HepG2 (cell line): ENCODE results near the gene ETHE1. TPM values are rescaled to one million over a fixed set of nuclear protein-coding genes. Genes with fewer than 3 reads are reported as not detected.

Experiments used
- ETV6 ChIP-seq: sonication (generic); formaldehyde crosslinking; conservative IDR thresholded peaks from 2 replicates; pipeline ENCODE4 v1.4.0; 2020; ENCODE audit warnings: missing genetic modification reagents
- FOSL1 ChIP-seq: sonication (generic); formaldehyde crosslinking; IDR thresholded peaks from 2 replicates; pipeline ENCODE4 v1.9.0; 2021; ENCODE audit warnings: missing genetic modification reagents, borderline replicate concordance
- NFE2 ChIP-seq: sonication (generic); formaldehyde crosslinking; IDR thresholded peaks from 2 replicates; pipeline ENCODE4 v1.4.0; 2020; ENCODE audit warnings: missing genetic modification reagents
- NR0B2 ChIP-seq: sonication (generic); formaldehyde crosslinking; IDR thresholded peaks from 2 replicates; pipeline ENCODE4 v1.4.0; 2020; ENCODE audit warnings: mild to moderate bottlenecking, missing genetic modification reagents
- PBX3 ChIP-seq: sonication (generic); formaldehyde crosslinking; IDR thresholded peaks from 2 replicates; pipeline ENCODE4 v1.8.1; 2023; ENCODE audit warnings: missing genetic modification reagents, inconsistent platforms, borderline replicate concordance
- POLR2G ChIP-seq: fragments of 200-400 bp; formaldehyde crosslinking; IDR thresholded peaks from 2 replicates; pipeline ENCODE4 v1.6.1; 2018; ENCODE audit warnings: mild to moderate bottlenecking, low read depth, low read length, moderate library complexity
- REPIN1 ChIP-seq: sonication (generic); formaldehyde crosslinking; IDR thresholded peaks from 2 replicates; pipeline ENCODE4 v1.8.0; 2022; ENCODE audit warnings: missing genetic modification reagents, low read depth, mild to moderate bottlenecking, borderline replicate concordance
- TBP ChIP-seq: sonication (generic); formaldehyde crosslinking; IDR thresholded peaks from 2 replicates; pipeline ENCODE4 v1.5.0; 2020; ENCODE audit warnings: missing genetic modification reagents
- ZNF160 ChIP-seq: sonication (generic); formaldehyde crosslinking; IDR thresholded peaks from 2 replicates; pipeline ENCODE4 v1.8.0; 2022; ENCODE audit warnings: mild to moderate bottlenecking, inconsistent platforms, missing genetic modification reagents
- ZNF446 ChIP-seq: sonication (generic); formaldehyde crosslinking; IDR thresholded peaks from 2 replicates; pipeline ENCODE4 v1.5.0; 2020; ENCODE audit warnings: mild to moderate bottlenecking, missing genetic modification reagents
- ZNF768 ChIP-seq: sonication (generic); formaldehyde crosslinking; IDR thresholded peaks from 2 replicates; pipeline ENCODE4 v1.4.0; 2020; ENCODE audit warnings: missing genetic modification reagents
- polyA plus RNA-seq, 8 experiments: library from polyadenylated mRNA; depleted of rRNA in 3 of 8; stranded (reverse) in 7 of 8; unstranded in 1 of 8; fragments of >200 nt; fragmentation: Illumina TruSeq in 4 of 8; extraction: Trizol in 4 of 8; gene quantifications; 2 replicates each; pipeline versions ENCODE4 v1.2.1 to v1.2.3, GENCODE V29; 2011 to 2016; ENCODE audit warnings: low read depth in 4 of 8, missing spikeins in 1 of 8, mixed read lengths in 1 of 8; ENCODE audit not compliant: insufficient read depth in 1 of 8
- total RNA-seq, 5 experiments: library from RNA; depleted of rRNA; stranded (reverse); fragments of >200 nt; fragmentation: Illumina TruSeq; extraction: Trizol; gene quantifications; 2 replicates each; pipeline ENCODE4 v1.2.3, GENCODE V29; 2016; ENCODE audit warnings: low read depth in 1 of 5
- TF ChIP-seq, protein P1 (sequence below): sonication (generic); formaldehyde crosslinking; IDR thresholded peaks from 2 replicates; pipeline ENCODE4 v1.4.0; 2020; ENCODE audit warnings: missing genetic modification reagents
- TF ChIP-seq, protein P2 (sequence below): sonication (generic); formaldehyde crosslinking; IDR thresholded peaks from 2 replicates; pipeline ENCODE4 v1.4.0; 2020; ENCODE audit warnings: mild to moderate bottlenecking, low read depth, missing genetic modification reagents
- TF ChIP-seq, protein P3 (sequence below): sonication (generic); formaldehyde crosslinking; IDR thresholded peaks from 2 replicates; pipeline ENCODE4 v1.4.0; 2020; ENCODE audit warnings: mild to moderate bottlenecking, low read depth, missing genetic modification reagents
- TF ChIP-seq, protein P4 (sequence below): sonication (generic); formaldehyde crosslinking; IDR thresholded peaks from 2 replicates; pipeline ENCODE4 v1.8.0; 2022; ENCODE audit warnings: low read depth, missing genetic modification reagents

ETHE1 gene
- total and polyA plus RNA-seq, 2 of the 13 experiments (the other 11 are each of a cell fraction or from before 2014, with no cell fraction given), result 32.5 to 58.4 TPM

DNA sequence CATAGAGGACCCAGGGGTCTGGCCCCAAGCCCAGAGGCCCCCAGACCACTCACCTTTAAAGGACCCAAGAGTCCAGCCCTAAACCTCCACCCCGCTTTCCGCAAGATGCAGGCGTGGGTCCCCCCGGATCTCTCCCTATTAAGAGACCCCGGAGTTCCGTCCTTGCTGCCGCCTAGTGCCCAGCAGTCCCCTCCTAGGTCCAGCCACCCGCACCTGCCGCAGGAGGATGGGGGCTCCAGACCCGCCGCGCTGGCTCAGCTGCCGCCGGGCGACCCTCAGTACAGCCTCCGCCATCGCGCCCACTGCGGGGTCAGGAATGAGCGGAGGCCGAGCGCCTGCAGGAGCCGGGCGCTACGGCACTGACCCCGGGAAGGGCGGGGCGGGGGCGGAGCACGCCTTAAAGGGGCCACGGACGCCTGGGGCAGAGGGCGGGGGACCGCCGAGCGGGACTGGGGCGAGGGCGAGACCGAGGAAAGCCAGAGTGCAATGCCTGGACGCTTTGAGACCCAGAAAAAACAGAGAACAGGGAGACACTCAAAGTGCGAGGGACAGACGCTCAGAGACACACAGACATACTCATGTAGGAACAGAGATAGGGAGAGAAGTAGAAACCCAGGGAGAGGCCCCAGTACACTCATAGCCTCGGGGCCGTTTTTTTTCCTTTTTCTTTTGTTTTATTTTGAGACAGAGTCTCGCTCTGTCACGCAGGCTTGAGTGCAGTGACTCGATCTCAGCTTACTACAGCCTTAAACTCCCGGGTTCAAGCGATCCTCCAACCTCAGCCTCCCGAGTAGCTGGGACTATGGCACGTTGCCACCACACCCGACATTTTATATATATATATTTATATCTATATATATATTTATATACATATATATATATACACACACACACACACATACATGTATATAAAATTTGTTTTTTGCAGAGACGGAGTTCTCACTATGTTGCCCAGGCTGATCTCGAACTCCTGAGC is at the start of gene ETHE1 (continued):
- TF ChIP-seq FOSL1 (no peak), ZNF446 (CRISPR knock-in tag) (no peak), REPIN1 (CRISPR knock-in tag) (0 out of 2 replicates have a peak, but pooled peaks have one; percentile 53), ETV6 (CRISPR knock-in tag) (peak; percentile 80; the same call in 1 of the 2 replicates), ZNF160 (peak; percentile 54; the same call in 1 of the 2 replicates), TBP (CRISPR knock-in tag) (no peak), NFE2 (CRISPR knock-in tag) (no peak), NR0B2 (0 out of 2 replicates have a peak, but pooled peaks have one; percentile 36), POLR2G (peak; percentile 90), ZNF768 (CRISPR knock-in tag) (peak; percentile 60; the same call in 1 of the 2 replicates), PBX3 (CRISPR knock-in tag) (no peak)
- TF ChIP-seq, protein P1, sequence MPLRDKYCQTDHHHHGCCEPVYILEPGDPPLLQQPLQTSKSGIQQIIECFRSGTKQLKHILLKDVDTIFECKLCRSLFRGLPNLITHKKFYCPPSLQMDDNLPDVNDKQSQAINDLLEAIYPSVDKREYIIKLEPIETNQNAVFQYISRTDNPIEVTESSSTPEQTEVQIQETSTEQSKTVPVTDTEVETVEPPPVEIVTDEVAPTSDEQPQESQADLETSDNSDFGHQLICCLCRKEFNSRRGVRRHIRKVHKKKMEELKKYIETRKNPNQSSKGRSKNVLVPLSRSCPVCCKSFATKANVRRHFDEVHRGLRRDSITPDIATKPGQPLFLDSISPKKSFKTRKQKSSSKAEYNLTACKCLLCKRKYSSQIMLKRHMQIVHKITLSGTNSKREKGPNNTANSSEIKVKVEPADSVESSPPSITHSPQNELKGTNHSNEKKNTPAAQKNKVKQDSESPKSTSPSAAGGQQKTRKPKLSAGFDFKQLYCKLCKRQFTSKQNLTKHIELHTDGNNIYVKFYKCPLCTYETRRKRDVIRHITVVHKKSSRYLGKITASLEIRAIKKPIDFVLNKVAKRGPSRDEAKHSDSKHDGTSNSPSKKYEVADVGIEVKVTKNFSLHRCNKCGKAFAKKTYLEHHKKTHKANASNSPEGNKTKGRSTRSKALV (CRISPR knock-in tag), result peak; percentile 67
- TF ChIP-seq, protein P2, sequence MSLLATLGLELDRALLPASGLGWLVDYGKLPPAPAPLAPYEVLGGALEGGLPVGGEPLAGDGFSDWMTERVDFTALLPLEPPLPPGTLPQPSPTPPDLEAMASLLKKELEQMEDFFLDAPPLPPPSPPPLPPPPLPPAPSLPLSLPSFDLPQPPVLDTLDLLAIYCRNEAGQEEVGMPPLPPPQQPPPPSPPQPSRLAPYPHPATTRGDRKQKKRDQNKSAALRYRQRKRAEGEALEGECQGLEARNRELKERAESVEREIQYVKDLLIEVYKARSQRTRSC (CRISPR knock-in tag), result no peak
- TF ChIP-seq, protein P3, sequence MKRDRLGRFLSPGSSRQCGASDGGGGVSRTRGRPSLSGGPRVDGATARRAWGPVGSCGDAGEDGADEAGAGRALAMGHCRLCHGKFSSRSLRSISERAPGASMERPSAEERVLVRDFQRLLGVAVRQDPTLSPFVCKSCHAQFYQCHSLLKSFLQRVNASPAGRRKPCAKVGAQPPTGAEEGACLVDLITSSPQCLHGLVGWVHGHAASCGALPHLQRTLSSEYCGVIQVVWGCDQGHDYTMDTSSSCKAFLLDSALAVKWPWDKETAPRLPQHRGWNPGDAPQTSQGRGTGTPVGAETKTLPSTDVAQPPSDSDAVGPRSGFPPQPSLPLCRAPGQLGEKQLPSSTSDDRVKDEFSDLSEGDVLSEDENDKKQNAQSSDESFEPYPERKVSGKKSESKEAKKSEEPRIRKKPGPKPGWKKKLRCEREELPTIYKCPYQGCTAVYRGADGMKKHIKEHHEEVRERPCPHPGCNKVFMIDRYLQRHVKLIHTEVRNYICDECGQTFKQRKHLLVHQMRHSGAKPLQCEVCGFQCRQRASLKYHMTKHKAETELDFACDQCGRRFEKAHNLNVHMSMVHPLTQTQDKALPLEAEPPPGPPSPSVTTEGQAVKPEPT (CRISPR knock-in tag), result peak; percentile 99
- TF ChIP-seq, protein P4, sequence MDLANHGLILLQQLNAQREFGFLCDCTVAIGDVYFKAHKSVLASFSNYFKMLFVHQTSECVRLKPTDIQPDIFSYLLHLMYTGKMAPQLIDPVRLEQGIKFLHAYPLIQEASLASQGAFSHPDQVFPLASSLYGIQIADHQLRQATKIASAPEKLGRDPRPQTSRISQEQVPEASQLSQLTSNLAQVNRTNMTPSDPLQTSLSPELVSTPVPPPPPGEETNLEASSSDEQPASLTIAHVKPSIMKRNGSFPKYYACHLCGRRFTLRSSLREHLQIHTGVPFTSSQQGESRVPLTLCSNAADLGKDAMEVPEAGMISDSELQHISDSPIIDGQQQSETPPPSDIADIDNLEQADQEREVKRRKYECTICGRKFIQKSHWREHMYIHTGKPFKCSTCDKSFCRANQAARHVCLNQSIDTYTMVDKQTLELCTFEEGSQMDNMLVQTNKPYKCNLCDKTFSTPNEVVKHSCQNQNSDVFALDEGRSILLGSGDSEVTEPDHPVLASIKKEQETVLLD (CRISPR knock-in tag), result peak; percentile 42; the same call in 1 of the 2 replicates
